Common myeloid progenitor, CD34-positive (primary cell): Measurements from ENCODE around the gene HCCS.

Source experiments
- CTCF ChIA-PET: fragments of 350-600 bp; sonication (Branson Sonifier 250); formaldehyde crosslinking; loops from one replicate; lab custom pipeline; 2021; ENCODE audit warnings: antibody characterized with exemption; lab: Charles Lee
- POLR2A ChIA-PET: fragments of 350-600 bp; sonication (Branson Sonifier 250); formaldehyde crosslinking; loops from one replicate; lab custom pipeline; 2021; ENCODE audit warnings: antibody characterized with exemption; lab: Charles Lee
- DNase-seq, 3 donors: peaks; one replicate each; pipeline versions ENCODE4 v3.0.0 to v3.0.0-alpha.2; 2013
- H3K27ac ChIP-seq, 2 experiments: 1 replicate in 1 of 2; 2 replicates in 1 of 2; pipeline ENCODE4 v1.7.0; 2013; ENCODE audit warnings: inconsistent platforms in 2 of 2, low read length in 2 of 2, mild to moderate bottlenecking in 2 of 2, low read depth in 1 of 2, moderate library complexity in 1 of 2; ENCODE audit not compliant: severe bottlenecking in 2 of 2, insufficient read depth in 1 of 2, poor library complexity in 1 of 2
- H3K27me3 ChIP-seq, 5 experiments: replicated peaks in 2 of 5; 1 replicate in 3 of 5; 2 replicates in 2 of 5; pipeline versions ENCODE4 v1.6.1 to v1.7.0; 2013; ENCODE audit warnings: low read length in 4 of 5, mild to moderate bottlenecking in 2 of 5, moderate library complexity in 2 of 5, inconsistent platforms in 1 of 5; ENCODE audit not compliant: insufficient read depth in 5 of 5, control insufficient read depth in 4 of 5
- H3K36me3 ChIP-seq, 4 experiments: 1 replicate in 2 of 4; 2 replicates in 2 of 4; pipeline versions ENCODE4 v1.6.1 to v1.7.0; 2013; ENCODE audit warnings: low read length in 3 of 4, control low read depth in 1 of 4, mild to moderate bottlenecking in 1 of 4; ENCODE audit not compliant: control insufficient read depth in 4 of 4, insufficient read depth in 4 of 4
- H3K4me1 ChIP-seq, 4 experiments: 1 replicate in 3 of 4; 2 replicates in 1 of 4; pipeline versions ENCODE4 v1.6.1 to v1.7.1; 2013; ENCODE audit warnings: low read length in 3 of 4, mild to moderate bottlenecking in 3 of 4, control low read depth in 1 of 4, inconsistent platforms in 1 of 4, moderate library complexity in 1 of 4; ENCODE audit not compliant: control insufficient read depth in 4 of 4, insufficient read depth in 4 of 4; ENCODE audit errors: control extremely low read depth in 1 of 4
- H3K4me3 ChIP-seq, 7 experiments: 1 replicate in 4 of 7; 2 replicates in 3 of 7; pipeline versions ENCODE4 v1.5.1 to v1.7.0; 2013; ENCODE audit warnings: mild to moderate bottlenecking in 7 of 7, low read length in 6 of 7, moderate library complexity in 6 of 7, inconsistent platforms in 2 of 7, low read depth in 2 of 7, control low read depth in 1 of 7; ENCODE audit not compliant: insufficient read depth in 4 of 7, control insufficient read depth in 1 of 7; ENCODE audit errors: extremely low read depth in 1 of 7
- H3K9me3 ChIP-seq, 5 experiments: 1 replicate in 4 of 5; 2 replicates in 1 of 5; pipeline versions ENCODE4 v1.6.1 to v1.7.1; 2013; ENCODE audit warnings: low read length in 4 of 5, mild to moderate bottlenecking in 2 of 5, inconsistent platforms in 1 of 5, low read depth in 1 of 5, moderate library complexity in 1 of 5; ENCODE audit not compliant: control insufficient read depth in 4 of 5, insufficient read depth in 2 of 5; ENCODE audit errors: control extremely low read depth in 1 of 5
- WGBS: methylation state at CpG from one replicate; pipeline ENCODE4 v1.1.5; 2013; ENCODE audit not compliant: insufficient coverage; 5-methylcytosine and 5-hydroxymethylcytosine counted together

Gene HCCS

DNA sequence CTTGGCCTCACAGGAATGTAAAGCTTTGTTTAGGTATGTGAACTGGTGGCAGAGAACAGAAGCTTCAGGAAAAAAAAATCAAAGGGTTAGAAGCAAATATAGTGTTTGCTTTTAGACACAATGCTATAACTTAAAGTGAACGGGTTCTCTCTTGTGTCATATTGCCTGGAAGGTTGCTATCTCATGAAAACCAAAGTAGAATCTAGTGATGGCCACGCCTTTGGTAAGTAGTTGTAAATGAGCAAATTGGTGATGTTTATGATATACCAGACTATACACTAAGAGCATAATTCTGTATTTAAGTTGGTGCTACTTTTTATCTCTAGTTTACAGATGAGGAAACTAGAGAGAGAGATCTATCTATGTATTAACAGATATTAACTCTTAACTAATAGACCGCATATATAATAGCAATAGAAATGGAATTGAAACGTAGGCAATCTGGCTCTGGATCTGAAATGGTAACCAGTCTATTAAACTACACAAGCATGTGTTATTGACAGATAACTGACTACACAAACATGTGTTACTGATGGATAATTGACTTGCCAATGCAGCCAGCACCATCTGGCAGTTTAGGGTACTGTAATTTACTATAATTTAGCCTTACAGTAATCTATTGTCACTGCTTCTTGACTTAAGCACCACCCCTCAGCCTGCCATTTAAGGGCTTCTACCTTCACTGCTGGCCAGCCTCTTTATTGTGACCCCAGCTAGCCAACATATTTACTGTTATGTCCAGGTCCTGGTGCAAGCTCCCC, 40.8 kb downstream of the HCCS start:
- no CpG with 5 or more reads among the region's 4 CpGs for WGBS
- ChIA-PET CTCF (interaction anchor here (1.1 to 1.6 kb wide), 2 partner anchors 9 to 380 kb away, joined by 3 to 4 read pairs; no protein-coding TSS in a partner anchor), POLR2A (no interaction called here)
- H3K4me3 ChIP-seq = no peak overlapping the region
- no peak overlapping the region for H3K27ac ChIP-seq
- H3K27me3 ChIP-seq = no peaks in the 10 kb centered on the region
- H3K4me1 ChIP-seq = no peaks in the 10 kb centered on the region
- H3K36me3 ChIP-seq = no peaks in the 10 kb centered on the region
- no peaks in the 10 kb centered on the region for H3K9me3 ChIP-seq
- DNase-seq = no peak

DNA sequence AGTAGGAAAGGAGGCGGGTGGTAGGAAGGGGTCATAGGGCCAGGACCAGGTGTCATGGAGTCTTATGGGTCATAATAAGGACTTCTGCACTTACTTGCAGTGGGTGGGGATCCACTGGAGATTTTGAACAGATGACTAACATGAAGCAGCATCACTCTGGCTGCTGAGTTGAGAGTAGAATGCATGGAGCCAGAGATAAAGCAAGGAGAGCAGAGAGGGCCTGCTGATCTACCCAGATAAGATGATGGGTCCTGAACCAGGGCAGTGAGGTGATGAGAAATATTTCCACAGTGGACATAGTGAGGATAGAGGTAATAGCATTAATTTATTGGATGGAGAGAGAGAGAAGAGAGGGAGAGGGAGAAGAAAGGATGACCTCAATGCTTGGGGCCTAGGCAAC, 48.0 kb downstream of the HCCS start:
- H3K36me3 ChIP-seq = no peaks in the 10 kb centered on the region
- no peaks in the 10 kb centered on the region for H3K27me3 ChIP-seq
- WGBS = 67% methylated on average over 1 of the region's 1 CpG
- ChIA-PET POLR2A (no interaction called here), CTCF (no interaction called here)
- H3K27ac ChIP-seq = no peak overlapping the region
- H3K4me1 ChIP-seq = no peaks in the 10 kb centered on the region
- no peaks in the 10 kb centered on the region for H3K9me3 ChIP-seq
- no peak for DNase-seq
- no peak overlapping the region for H3K4me3 ChIP-seq

GRCh38 chrX:11164433-11164832, 53.3 kb downstream of the HCCS start:
- Histone ChIP-seq H3K36me3 (no peaks in the 10 kb centered on the region), H3K4me3 (no peak overlapping the region), H3K27ac (no peak overlapping the region), H3K4me1 (no peaks in the 10 kb centered on the region), H3K9me3 (no peaks in the 10 kb centered on the region), H3K27me3 (no peaks in the 10 kb centered on the region)
- WGBS = 76% methylated on average over 5 of the region's 6 CpGs
- CTCF ChIA-PET = no interaction called here
- POLR2A ChIA-PET = no interaction called here
- no peak for DNase-seq

DNA sequence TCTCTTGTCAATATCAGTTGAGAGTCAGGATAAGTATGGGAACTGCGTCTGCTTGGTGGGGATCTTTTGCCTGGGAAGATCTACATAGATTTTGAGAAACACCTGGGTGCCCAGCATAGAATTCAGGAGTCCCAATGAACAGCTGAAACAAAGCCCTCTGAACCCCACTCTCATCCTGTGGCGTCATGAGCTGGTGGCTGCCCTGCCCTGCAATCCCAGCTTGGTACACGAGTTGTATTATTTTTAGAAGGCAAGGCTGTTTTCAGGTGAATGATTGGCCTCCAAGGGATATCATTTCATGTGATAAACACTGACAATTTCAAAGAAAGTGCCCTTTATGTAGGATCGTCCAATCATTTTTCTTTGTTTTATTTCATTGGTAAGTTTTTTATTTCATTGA, 60.8 kb downstream of the HCCS start:
- Histone ChIP-seq H3K4me1 (no peaks in the 10 kb centered on the region), H3K4me3 (no peak overlapping the region), H3K27ac (no peak overlapping the region), H3K9me3 (no peaks in the 10 kb centered on the region), H3K27me3 (no peaks in the 10 kb centered on the region), H3K36me3 (no peaks in the 10 kb centered on the region)
- no peak for DNase-seq
- CTCF ChIA-PET = no interaction called here
- POLR2A ChIA-PET = no interaction called here
- WGBS = 43% methylated on average over 2 of the region's 4 CpGs

DNA sequence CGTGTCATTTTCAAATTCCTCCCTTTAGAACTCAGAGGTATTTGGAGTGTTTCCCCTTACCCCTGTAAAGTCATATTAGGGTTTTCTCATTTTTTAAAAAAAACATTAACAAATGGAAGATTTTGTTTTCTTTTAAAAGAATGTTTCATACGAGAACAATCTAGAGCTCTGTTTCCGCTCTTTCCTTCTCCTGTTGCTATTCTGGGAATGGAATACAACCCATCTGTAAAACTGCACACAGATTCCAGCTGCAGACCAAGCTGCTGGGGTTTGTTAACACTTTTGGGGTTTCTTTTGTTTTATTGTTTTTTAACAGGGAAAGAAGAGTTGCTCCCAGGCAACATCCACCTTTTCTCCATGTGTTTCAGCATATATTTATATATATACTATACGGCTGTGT, 61.3 kb downstream of the HCCS start:
- no peaks in the 10 kb centered on the region for H3K4me1 ChIP-seq
- no peaks in the 10 kb centered on the region for H3K9me3 ChIP-seq
- ChIA-PET CTCF (no interaction called here), POLR2A (no interaction called here)
- no CpG with 5 or more reads among the region's 4 CpGs for WGBS
- H3K27me3 ChIP-seq = no peaks in the 10 kb centered on the region
- H3K27ac ChIP-seq = no peak overlapping the region
- H3K36me3 ChIP-seq = no peaks in the 10 kb centered on the region
- DNase-seq = no peak
- H3K4me3 ChIP-seq = no peak overlapping the region
